HG02884 (cell line): Measurements from ENCODE around the gene USP3.

Source experiments
- ATAC-seq: cut with Tn5 transposase; IDR thresholded peaks from one replicate; pipeline ENCODE4 v1.9.1; 2021; ENCODE audit warnings: mild to moderate bottlenecking, moderate library complexity; ENCODE audit not compliant: unreplicated experiment

USP3 gene

GRCh38 chr15:63495780-63496488 is 8.5 kb upstream of the USP3 start:
- no peak for ATAC-seq

DNA sequence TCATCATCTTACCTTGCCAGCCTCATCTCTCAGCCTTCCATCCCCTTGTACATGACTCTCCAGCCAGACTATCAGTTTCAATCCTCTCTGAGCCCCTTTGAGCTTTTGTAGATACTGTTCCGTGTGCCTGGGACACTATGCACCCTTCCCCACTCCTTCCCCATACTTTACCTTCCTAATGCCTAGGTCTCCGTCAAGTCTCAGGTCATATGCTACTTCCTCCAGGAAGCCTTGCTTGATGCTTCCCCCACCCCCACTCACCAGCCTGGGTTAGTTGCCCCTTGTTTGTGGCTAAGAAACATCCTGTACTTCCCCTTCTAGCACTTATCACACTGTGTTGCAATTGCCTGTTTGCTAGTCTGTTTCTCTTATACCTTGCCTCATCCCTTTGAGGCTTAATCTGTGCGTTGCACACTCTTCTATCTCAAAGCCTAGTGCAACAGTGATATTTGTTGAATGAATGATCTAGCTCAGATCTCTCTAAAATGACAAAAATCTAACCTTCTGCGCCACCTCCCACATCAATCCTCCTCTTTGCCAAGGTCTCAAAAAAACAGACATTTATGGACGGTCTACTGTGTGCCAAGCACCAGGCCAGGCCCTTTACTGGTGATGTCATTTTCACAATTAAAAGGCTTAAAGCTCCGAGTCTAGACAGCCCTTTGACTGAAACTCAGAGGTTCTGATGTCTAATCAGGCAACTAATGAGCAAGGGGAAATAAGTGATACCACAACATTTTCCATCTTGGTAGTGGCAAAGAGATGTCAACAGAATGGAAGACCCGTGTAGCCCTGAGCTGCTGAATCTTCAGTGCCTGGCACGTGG is 6.5 kb upstream of the USP3 start:
- ATAC-seq = no peak

DNA sequence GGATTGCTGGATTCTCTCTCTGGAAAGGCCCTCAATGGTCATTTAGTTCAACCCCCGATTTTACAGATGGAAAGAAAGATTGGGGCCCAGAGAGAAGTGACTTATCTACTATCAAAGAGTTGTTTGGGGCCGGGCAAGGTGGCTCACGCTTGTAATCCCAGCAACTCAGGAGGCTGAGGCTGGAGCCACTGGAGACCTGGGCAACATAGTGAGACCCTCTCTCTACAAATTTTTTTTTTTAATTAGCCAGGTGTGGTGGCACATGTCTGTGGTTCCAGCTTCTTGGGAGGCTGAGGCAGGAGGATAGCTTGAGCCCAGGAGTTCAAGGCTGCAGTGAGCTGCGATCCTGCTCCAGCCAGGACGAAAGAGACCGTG is 5.2 kb upstream of the USP3 start:
- ATAC-seq = no peak

GRCh38 chr15:63499611-63500010 is 4.8 kb upstream of the USP3 start:
- ATAC-seq = no peak

- ATAC-seq = no peak
Observed at GRCh38 chr15:63500265-63501250, 3.8 kb upstream of the USP3 start.

GRCh38 chr15:63501256-63502089 is 2.9 kb upstream of the USP3 start:
- ATAC-seq = no peak

DNA sequence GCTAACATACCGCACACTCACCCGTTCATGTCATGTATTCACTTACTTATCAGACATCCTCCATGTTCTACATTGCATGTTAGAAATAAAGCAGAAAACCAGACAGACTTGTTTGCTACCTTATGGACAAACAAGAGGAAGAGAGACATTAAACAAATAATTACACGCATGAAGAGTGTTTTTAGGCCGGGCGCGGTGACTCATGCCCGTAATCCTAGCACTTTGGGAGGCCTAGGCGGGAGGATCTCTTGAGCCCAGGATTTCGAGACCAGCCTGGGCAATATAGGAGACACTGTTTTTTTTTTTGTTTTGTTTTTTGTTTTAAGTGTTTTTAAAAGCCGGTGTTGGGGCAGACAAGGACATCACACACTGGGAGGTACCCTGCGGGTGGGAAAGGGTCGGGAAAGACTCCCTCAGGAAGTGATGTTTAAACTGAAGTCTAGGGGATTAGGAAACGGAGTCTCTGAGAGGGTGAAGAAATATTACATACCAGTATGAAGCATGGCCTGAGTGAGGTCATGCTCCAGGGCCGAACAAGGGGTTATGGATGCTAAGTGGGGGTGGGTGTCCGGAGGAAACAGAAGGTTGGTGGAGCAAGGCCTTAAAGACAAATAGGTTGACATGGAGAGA is 2.1 kb upstream of the USP3 start:
- no peak for ATAC-seq

- peak; percentile 40 for ATAC-seq
Observed at GRCh38 chr15:63502843-63503738, 1.3 kb upstream of the USP3 start.

DNA sequence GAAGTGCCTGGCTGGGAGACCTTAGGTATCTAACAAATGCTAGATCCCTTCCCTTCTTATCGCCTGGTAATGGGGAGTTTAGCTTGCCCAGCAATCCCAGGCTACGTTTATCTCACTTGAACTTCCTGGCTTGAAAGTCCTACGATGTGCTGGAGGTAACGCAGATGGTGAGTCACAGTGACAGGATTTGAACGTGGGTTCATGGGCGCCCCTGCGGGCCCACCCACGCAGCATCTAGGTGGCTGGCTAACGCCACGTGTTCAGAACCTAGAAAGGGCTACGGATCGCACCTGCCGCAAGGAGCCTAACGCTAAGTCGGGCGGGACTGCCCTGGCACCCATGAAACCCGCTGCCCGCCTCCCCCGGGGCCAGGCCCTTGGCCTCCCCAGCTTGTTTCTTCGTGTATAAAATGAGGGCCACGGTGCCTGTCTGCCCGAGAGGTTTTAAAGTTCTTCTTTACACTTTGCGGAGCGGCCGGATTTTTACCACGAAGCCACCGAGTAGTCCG is 600 bp upstream of the USP3 start:
- ATAC-seq = peak; percentile 18

DNA sequence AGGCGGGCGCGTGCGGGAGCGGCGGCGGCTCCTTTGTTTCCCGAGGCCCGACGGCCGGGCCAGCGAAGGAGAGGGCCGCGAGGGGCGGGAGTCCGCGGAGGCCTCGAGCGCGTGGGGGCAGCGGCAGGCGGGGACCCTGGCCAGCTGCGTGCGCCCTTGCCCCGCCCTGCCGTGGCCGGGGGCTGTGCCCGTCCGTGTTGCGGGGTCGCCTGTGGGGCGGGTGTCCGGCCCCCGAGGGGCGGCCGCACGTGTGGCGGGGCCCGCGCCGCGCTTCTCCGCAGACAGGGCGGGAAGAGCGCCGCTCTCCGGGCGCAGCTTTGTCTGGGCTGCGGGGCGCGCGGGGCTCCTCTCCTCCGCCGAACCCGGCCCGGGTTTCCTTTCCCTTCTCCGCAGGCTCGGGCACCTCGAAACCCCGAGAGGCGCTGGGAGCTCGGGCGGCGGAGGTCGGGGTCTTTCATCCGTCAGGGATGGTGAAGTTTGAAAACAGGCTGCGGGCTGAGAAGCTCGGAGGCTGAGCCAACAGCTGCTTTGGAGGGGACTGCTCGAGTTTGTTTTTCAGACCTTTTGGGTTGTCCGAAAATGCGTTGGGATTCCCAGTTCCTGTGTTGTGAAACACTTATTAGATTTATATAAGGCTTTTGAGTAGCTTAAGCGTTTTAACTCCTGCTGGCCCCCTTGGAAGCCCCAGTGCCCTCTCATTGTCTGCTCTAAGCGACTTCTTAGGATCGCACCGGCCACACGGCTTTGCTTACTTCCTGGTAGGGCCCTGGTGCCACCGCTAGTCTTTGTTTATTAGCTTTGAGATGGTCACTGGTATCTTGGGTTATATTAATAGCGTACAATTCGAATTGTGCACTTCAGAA is 817 bp downstream of the USP3 start:
- no peak for ATAC-seq

- no peak for ATAC-seq
Observed at GRCh38 chr15:63505842-63506222, 1.4 kb downstream of the USP3 start.

- ATAC-seq = no peak
Observed at GRCh38 chr15:63506537-63507035, 2.2 kb downstream of the USP3 start.

DNA sequence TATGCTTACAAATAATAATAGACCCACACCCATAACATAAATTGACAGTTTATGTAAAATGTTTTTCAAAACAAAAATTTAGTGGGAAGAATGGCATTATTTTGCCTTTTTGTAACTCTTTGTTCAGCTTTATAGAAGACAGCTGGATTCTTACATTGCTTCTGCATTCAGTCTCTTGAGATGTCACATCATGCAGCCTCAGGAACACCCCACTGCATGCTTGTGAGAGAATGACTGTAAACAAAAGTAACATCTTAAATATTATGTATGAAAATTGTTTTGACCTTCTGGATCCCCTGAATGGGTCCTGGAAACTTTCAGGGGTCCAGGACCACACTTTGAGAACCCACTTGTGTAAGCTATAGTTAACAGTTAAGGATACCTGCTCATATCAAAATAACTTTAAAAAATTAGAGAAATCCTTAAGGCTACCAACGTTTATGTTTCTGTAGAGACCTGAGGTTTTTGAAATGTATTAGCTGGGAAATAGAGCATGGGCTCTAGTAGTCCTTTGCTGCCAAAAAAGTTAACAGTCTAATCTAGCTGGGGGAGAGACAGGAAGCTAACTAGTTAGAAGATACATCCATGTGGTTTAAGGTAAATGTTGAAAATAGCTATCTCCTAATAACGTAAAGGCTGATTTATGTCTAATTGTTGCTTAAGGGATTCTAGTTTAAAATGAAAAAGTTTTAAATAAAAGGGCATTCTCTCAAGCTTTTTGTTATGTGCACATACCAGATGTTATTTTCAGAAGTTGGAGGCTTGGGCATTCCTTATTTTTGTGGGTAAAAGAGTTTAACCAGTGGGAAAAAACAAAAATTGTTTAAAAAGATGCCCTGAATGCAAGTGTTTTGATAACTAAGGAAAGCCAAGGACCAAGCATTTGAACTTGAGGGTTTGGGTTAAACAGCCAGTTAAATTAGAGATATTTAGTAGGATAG is 3.8 kb downstream of the USP3 start:
- ATAC-seq = no peak

DNA sequence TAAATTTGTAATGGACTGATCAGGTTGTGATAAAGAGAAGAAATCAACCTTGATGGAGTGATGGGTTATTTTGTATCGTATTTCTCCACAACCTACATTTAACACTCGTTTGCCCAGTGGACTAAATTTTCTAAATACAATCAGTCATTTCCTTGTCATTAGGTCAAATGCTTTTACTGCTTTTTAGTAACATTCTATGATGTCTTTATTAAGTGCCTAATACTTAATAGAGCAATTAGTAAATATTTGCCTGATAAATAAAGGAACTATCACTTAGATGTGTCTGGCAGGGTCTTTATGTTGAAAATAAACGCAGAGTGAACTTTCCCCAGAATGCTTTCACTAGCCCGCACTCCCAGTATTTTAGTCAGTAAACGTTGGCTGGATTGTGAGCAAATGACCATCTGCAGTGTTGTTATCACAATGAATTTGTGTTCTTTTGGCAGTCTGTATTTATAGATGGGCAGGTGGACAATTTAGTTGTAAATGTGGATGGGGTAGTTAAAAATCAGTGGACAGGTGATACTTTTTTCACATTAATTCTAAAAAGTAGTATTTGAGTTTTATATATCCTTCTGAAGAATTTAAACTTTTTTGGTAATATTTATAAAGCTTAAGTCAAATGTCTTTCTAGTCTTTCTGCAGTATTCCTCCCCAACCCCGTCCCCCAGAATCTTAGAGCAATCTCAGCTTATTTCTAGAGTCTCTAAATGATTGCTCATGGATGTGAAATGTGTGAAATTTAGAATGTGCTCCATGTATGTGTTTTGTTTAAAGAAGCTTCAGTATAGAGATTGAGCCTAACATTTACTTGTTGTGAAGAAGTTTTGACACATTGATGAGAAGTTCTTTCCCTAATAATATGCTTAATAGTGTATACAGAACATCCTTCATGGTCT is 4.9 kb downstream of the USP3 start:
- no peak for ATAC-seq
